Measurements from ENCODE around the gene USP24.
A peak's percentile ranks its signal among the peaks of the same experiment; 100 is the strongest.
"Not testable (repeated sequence)": the region's sequence is repeated elsewhere in the genome, so short reads cannot be mapped to it uniquely, and the experiment has no call there.

The USP24 gene

DNA sequence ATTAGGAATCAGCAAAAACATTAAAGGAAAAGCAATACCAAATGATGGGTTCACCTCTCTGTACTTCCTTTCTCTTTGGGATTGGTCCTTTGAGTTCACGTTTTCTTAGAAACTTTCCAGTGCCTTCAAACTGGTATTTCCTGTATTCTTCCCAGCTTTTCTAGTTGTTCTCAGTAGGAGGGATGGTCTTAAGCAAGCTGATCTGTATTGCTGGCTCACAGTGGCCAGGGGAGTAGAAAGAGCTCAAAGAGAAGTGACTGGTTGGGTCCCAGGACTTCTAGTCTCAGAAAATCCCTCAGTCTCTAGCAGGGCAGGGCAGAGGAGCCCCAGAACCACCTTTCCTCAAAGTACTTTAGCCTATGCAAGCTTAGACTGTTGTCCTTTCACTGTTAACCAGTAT is 10.1 kb upstream of the USP24 start:
- no peak for DNase-seq

DNA sequence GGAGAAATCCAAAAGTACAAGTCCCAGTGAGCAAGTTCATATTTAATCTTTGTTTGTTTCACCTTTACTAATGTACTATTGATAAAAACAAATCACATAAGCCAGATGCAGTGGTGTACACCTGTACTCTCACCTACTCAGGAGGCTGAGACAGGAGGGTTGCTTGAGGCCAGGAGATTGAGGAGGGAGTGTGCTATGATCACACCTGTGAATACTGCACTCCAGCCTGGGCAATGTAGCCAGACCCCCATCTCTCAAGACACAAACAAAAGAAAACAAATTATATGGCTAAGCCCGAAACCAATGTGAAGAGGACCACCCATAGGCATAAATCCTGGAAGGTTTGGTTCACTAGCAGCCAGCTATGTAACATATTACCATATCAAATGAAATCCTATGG is 9.6 kb upstream of the USP24 start:
- no peak for DNase-seq

- DNase-seq, result no peak
These were observed 7.0 kb upstream of the USP24 start for GRCh38 chr1:55222152-55222551.

GRCh38 chr1:55217226-55217986 is 2.2 kb upstream of the USP24 start:
- no peak for DNase-seq

DNA sequence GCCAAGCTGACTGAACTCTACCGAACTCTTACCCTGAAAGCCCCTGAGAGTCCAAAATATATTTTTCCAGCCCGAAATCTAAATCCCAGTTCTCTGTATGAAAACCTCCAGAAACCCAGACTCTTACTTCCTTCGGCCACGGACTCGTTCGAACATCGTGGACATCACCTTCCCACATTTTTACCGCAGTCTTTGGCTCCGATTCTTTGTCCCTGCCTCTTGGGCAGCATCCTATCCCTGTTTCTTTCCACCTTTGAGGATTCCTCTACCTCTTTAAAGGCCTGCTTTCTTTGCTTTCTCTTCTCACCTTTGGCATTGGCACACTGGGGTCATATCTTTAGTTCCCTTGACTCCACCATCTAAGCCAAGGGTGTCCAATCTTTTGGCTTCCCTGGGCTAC is 932 bp upstream of the USP24 start:
- DNase-seq, result no peak

GRCh38 chr1:55214934-55215193 is 300 bp downstream of the USP24 start:
- peak in 1 of 4 experiments; percentile 42 for DNase-seq

GRCh38 chr1:55214212-55214933 is 791 bp downstream of the USP24 start:
- DNase-seq, result no peak

- DNase-seq, result no peak
These were observed 1.3 kb downstream of the USP24 start for GRCh38 chr1:55213885-55214211.

- no peak for DNase-seq
These were observed 1.8 kb downstream of the USP24 start for GRCh38 chr1:55213151-55213884.

DNA sequence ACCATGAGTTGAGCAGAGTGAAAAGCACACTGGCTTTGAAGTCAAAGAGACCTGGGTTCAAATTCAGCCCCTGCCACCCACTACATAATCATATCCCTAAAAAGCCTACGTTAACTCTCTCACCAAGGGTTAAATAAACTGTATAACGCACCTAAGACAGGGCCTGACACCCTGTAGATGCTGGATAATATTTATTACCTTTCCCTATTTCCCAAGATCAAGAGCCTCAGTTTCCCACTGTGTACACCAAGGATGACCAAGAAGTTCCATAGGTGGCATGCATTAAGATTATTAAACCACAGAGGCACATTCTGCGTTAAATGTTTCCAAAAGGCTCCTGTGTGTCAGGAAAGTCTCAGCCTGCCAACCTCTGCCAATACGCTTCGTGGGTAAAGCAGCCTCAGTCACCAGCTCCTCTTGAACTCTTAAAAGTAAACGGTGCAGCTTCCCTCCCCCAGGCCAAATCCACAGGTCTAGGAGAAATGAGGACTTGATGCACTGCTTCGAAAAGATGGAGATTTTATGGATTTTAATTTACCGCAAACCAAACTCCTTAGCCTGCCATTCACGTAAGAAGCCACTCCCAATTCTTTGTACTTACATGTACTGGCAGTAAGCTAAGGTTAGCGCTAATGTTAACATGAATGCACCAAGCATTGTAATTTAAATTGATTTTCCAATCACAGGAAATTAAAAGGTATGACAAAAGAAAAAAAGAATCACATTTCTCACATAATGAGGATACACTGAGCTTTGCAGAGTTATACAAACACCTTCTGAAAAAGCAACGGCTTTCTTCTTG is 2.6 kb downstream of the USP24 start:
- DNase-seq, result no peak

DNA sequence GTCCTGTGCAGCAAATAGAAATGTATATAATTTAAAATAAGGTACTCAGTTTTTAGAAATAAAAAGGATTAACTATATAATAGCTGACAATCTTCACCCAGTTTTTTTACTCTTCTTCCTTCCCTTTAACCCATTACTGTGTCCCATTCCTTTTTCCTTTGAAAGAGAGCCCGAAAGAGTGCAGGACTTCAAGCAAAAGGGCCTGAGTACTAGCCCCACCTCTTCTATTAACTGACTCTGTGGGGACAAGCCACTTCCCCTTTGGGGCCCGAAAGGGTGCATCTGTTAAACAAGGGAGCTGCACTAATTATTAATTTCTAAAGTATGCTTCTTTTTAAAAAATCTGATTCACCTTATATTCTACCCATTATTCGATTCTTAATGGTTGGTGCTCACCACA is 3.3 kb downstream of the USP24 start:
- DNase-seq, result no peak

- DNase-seq, result no peak
These were observed 4.0 kb downstream of the USP24 start for GRCh38 chr1:55210990-55211801.

GRCh38 chr1:55209247-55209646 is 5.9 kb downstream of the USP24 start:
- no peak for DNase-seq

GRCh38 chr1:55206210-55206609 is 9.0 kb downstream of the USP24 start:
- no peak for DNase-seq

DNA sequence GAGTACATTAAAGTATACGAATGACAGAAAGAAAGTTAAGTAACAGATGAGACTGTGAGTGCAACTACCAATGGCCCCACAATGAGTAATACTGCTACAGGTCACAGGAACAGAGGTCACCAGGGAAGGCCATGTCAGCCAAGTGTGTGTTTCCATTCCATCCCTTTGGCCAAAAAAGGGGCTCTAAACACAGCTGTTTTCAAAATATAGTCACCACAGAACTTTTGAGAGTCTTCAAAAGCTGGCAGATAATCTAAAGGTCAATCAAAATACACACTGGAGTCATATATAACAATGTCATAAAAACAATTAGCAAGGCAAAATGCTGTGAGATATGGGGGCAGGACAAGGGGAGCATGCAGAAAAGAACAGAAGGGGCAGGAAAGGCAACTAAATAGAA is 10.2 kb downstream of the USP24 start:
- DNase-seq, result no peak

GRCh38 chr1:55203064-55203463 is 12.1 kb downstream of the USP24 start:
- DNase-seq, result no peak

- no peak for DNase-seq
These were observed 14.5 kb downstream of the USP24 start for GRCh38 chr1:55200667-55201066.

GRCh38 chr1:55199735-55200134 is 15.4 kb downstream of the USP24 start:
- not testable (repeated sequence) for DNase-seq

DNA sequence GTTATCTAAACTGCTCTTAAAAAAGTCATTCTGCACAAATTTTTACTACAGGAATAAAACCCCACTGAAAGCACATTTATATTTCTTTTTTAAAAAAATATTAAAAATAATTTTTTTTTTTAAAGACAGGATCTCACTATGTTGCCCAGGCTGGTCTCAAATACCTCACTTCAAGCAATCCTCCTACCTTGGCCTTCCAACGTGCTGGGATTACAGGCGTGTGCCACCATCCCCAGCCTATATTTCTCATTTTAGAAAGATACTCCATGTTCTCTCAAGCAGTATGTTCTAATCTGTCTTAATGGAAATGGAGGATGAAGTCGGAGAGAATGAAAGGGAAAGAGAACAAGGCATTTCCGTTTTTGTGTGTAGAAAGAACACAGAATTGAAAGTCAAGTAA is 17.1 kb downstream of the USP24 start:
- DNase-seq, result no peak

- DNase-seq, result no peak
These were observed 18.1 kb downstream of the USP24 start for GRCh38 chr1:55197099-55197498.

- no peak for DNase-seq
These were observed 18.6 kb downstream of the USP24 start for GRCh38 chr1:55196433-55197035.
